Upper lobe of left lung (tissue), 6 donors: ENCODE results near the gene CRK. TPM values are rescaled to one million over a fixed set of nuclear protein-coding genes. Genes with fewer than 3 reads are reported as not detected.

Experiments used
- ATAC-seq, 2 donors: fragments of 200-7000 bp; cut with Tn5 transposase; one replicate each; pipeline ENCODE4 v1.9.1; 2022; ENCODE audit warnings: mild to moderate bottlenecking in 2 of 2, moderate library complexity in 2 of 2; ENCODE audit not compliant: low FRiP score in 2 of 2
- DNase-seq, 2 donors: peaks; one replicate each; pipeline ENCODE4 v3.0.0-alpha.2; 2019 to 2020
- H3K27ac ChIP-seq, 4 donors: fragments of 200-600 bp; sonication (generic); one replicate each; pipeline ENCODE4 v1.5.1; 2016 to 2019
- H3K27me3 ChIP-seq, 4 donors: fragments of 200-600 bp; sonication (generic); one replicate each; pipeline ENCODE4 v1.5.1; 2017 to 2019
- H3K36me3 ChIP-seq, 4 donors: fragments of 200-600 bp; sonication (generic); one replicate each; pipeline ENCODE4 v1.5.1; 2016 to 2019
- H3K4me1 ChIP-seq, 4 donors: fragments of 200-600 bp; sonication (generic); one replicate each; pipeline ENCODE4 v1.5.1; 2018 to 2019
- H3K4me3 ChIP-seq, 4 donors: fragments of 200-600 bp; sonication (generic); one replicate each; pipeline ENCODE4 v1.5.1; 2017 to 2019; ENCODE audit warnings: mild to moderate bottlenecking in 2 of 4, moderate library complexity in 1 of 4
- H3K9me3 ChIP-seq, 4 donors: fragments of 200-600 bp; sonication (generic); one replicate each; pipeline ENCODE4 v1.5.1; 2018 to 2019
- CTCF ChIP-seq, 6 experiments: fragments of 450-650 bp in 4 of 6; fragments of 200-600 bp in 2 of 6; sonication (generic) in 2 of 6; IDR thresholded peaks; one replicate each; pipeline ENCODE4 v1.5.1; 2016 to 2019; ENCODE audit warnings: antibody characterized with exemption in 6 of 6
- EP300 ChIP-seq, 4 donors: sonication (generic); formaldehyde crosslinking; IDR thresholded peaks; one replicate each; pipeline ENCODE4 v1.5.1; 2017; ENCODE audit warnings: antibody characterized with exemption in 4 of 4, control low read depth in 2 of 4
- POLR2A ChIP-seq, 4 donors: fragments of 450-650 bp; IDR thresholded peaks; one replicate each; pipeline ENCODE4 v1.5.1; 2016 to 2017; ENCODE audit warnings: antibody characterized with exemption in 4 of 4, mild to moderate bottlenecking in 2 of 4
- POLR2AphosphoS5 ChIP-seq, 2 donors: sonication (generic); formaldehyde crosslinking; IDR thresholded peaks; one replicate each; pipeline ENCODE4 v1.5.1; 2017; ENCODE audit warnings: antibody characterized with exemption in 2 of 2
- WGBS, 2 donors: methylation state at CpG; one replicate each; pipeline ENCODE4 v1.1.5; 2017 to 2018; 5-methylcytosine and 5-hydroxymethylcytosine counted together
- total RNA-seq, 6 donors: library from RNA; depleted of rRNA in 4 of 6; stranded (reverse); fragments of >200 nt in 4 of 6; gene quantifications; one replicate each; pipeline versions ENCODE4 v1.1.0 to v1.2.1, GENCODE V29; 2016 to 2021
- donor health status: DM: no; HTN: no; CAD: no; lungs with moderate emphysema.
- donor health status: DM: no; HTN: yes; CAD: no; lungs with severe emphysema.

The CRK gene
- total RNA-seq, 6 donors from 2014 or later, result 37.7 to 121 (median 65.8) TPM

- H3K27ac ChIP-seq, result peak overlapping the region in 1 of 4 donors; percentile 31
- peaks cover 13 to 30% (median 16%) of the 10 kb centered on the region in 4 donors for H3K4me1 ChIP-seq
- H3K27me3 ChIP-seq, result no peaks in the 10 kb centered on the region
- no peak for ATAC-seq
- no peak overlapping the region for H3K4me3 ChIP-seq
- peaks cover 11 to 98% (median 77%) of the 10 kb centered on the region in 4 donors for H3K36me3 ChIP-seq
- TF ChIP-seq POLR2AphosphoS5 (IDR thresholded peaks at IDR 0.05), result no peak
- no peaks in the 10 kb centered on the region for H3K9me3 ChIP-seq
- peak in 1 of 2 donors; percentile 74 for DNase-seq
- WGBS, 2 donors, result 95 to 97% methylated on average over 27 to 42 of the region's 42 CpGs
Observed at GRCh38 chr17:1471911-1472821, 16.1 kb upstream of the CRK start.

- Histone ChIP-seq H3K27me3 (no peaks in the 10 kb centered on the region), H3K4me1 (peaks cover 13 to 30% (median 16%) of the 10 kb centered on the region in 4 donors), H3K36me3 (peaks cover 13 to 98% (median 78%) of the 10 kb centered on the region in 4 donors), H3K27ac (no peak overlapping the region), H3K4me3 (no peak overlapping the region), H3K9me3 (no peaks in the 10 kb centered on the region)
- no peak for TF ChIP-seq POLR2AphosphoS5 (IDR thresholded peaks at IDR 0.05)
- TF ChIP-seq CTCF (IDR thresholded peaks at IDR 0.05), result no peak
- TF ChIP-seq EP300 (IDR thresholded peaks at IDR 0.05), result no peak
- TF ChIP-seq POLR2A (IDR thresholded peaks at IDR 0.05), result no peak
- 90 to 96% methylated on average over 5 to 15 of the region's 15 CpGs for WGBS, 2 donors
- DNase-seq (no peak), ATAC-seq (no peak)
Observed at GRCh38 chr17:1471490-1471889, 15.5 kb upstream of the CRK start.

- H3K27ac ChIP-seq, result peak overlapping the region in 2 of 4 donors; percentile 7 to 21
Observed at GRCh38 chr17:1470755-1471462, 14.9 kb upstream of the CRK start.

GRCh38 chr17:1470071-1470754 is 14.2 kb upstream of the CRK start:
- peaks cover 7 to 26% (median 11%) of the 10 kb centered on the region in 4 donors for H3K4me1 ChIP-seq
- peaks cover 16 to 98% (median 79%) of the 10 kb centered on the region in 4 donors for H3K36me3 ChIP-seq
- DNase-seq (peak in 1 of 2 donors; percentile 71), ATAC-seq (no peak)
- TF ChIP-seq POLR2A (IDR thresholded peaks at IDR 0.05) (no peak), POLR2AphosphoS5 (IDR thresholded peaks at IDR 0.05) (no peak), EP300 (IDR thresholded peaks at IDR 0.05) (no peak), CTCF (IDR thresholded peaks at IDR 0.05) (no peak)
- H3K27me3 ChIP-seq, result no peaks in the 10 kb centered on the region
- WGBS, 2 donors, result 79 to 80% methylated on average over 30 to 32 of the region's 33 CpGs
- H3K27ac ChIP-seq, result peak overlapping the region in 2 of 4 donors; percentile 7 to 21
- no peaks in the 10 kb centered on the region for H3K9me3 ChIP-seq
- H3K4me3 ChIP-seq, result no peak overlapping the region

More at GRCh38 chr17:1470755-1471462, 14.9 kb upstream of the CRK start:
- H3K9me3 ChIP-seq, result no peaks in the 10 kb centered on the region
- 84 to 85% methylated on average over 10 to 24 of the region's 25 CpGs for whole genome bisulfite sequencing, 2 donors
- peaks cover 11 to 26% (median 13%) of the 10 kb centered on the region in 4 donors for H3K4me1 ChIP-seq
- H3K27me3 ChIP-seq, result no peaks in the 10 kb centered on the region
- ATAC-seq (no peak), DNase-seq (peak in 1 of 2 donors; percentile 68)
- TF ChIP-seq EP300 (IDR thresholded peaks at IDR 0.05) (no peak), CTCF (IDR thresholded peaks at IDR 0.05) (no peak), POLR2A (IDR thresholded peaks at IDR 0.05) (no peak), POLR2AphosphoS5 (IDR thresholded peaks at IDR 0.05) (no peak)
- H3K36me3 ChIP-seq, result peaks cover 11 to 98% (median 77%) of the 10 kb centered on the region in 4 donors
- H3K4me3 ChIP-seq, result no peak overlapping the region
